DOHH2 (cell line): ENCODE data around the gene LPAR5.

Experiments
- H3F3A ChIP-seq: fragments of 200-600 bp; sonication (generic), shearing (Covaris generic); 2 replicates; pipeline ENCODE4 v1.6.0; 2016; ENCODE audit warnings: antibody characterized with exemption, mild to moderate bottlenecking; ENCODE audit not compliant: control insufficient read depth, insufficient read depth
- H3K27ac ChIP-seq: fragments of 200-600 bp; sonication (generic); 2 replicates; pipeline ENCODE4 v1.5.1; 2014; ENCODE audit warnings: low read depth, mild to moderate bottlenecking, low read length, moderate library complexity
- H3K27me3 ChIP-seq: fragments of 200-600 bp; sonication (generic); 2 replicates; pipeline ENCODE4 v1.6.1; 2014; ENCODE audit warnings: mild to moderate bottlenecking, low read length, mixed read lengths; ENCODE audit not compliant: control insufficient read depth
- H3K36me3 ChIP-seq: fragments of 200-600 bp; sonication (generic); 2 replicates; pipeline ENCODE4 v1.6.1; 2014; ENCODE audit warnings: mild to moderate bottlenecking, low read length, moderate library complexity, mixed read lengths; ENCODE audit not compliant: control insufficient read depth
- H3K4me1 ChIP-seq: fragments of 200-600 bp; sonication (generic); 2 replicates; pipeline ENCODE4 v1.6.1; 2014; ENCODE audit warnings: mild to moderate bottlenecking, low read length, mixed read lengths; ENCODE audit not compliant: control insufficient read depth
- H3K4me2 ChIP-seq: fragments of 200-600 bp; sonication (generic); 2 replicates; pipeline ENCODE4 v1.6.0; 2014; ENCODE audit warnings: mild to moderate bottlenecking, low read length, moderate library complexity
- H3K4me3 ChIP-seq: fragments of 200-600 bp; sonication (generic); 2 replicates; pipeline ENCODE4 v1.5.1; 2014; ENCODE audit warnings: mild to moderate bottlenecking, low read length, mixed read lengths
- H3K79me2 ChIP-seq: fragments of 200-600 bp; sonication (generic); 2 replicates; pipeline ENCODE4 v1.6.1; 2014; ENCODE audit warnings: mild to moderate bottlenecking, low read length, mixed read lengths; ENCODE audit not compliant: control insufficient read depth
- H3K9me2 ChIP-seq: fragments of 200-600 bp; sonication (generic); replicated peaks from 2 replicates; pipeline ENCODE4 v1.6.1; 2014; ENCODE audit warnings: mild to moderate bottlenecking, low read length, mixed read lengths; ENCODE audit not compliant: control insufficient read depth
- H3K9me3 ChIP-seq: fragments of 200-600 bp; sonication (generic); 2 replicates; pipeline ENCODE4 v1.6.1; 2014; ENCODE audit warnings: antibody characterized with exemption, low read length, mixed read lengths; ENCODE audit not compliant: control insufficient read depth, insufficient read depth
- H4K20me1 ChIP-seq: fragments of 200-600 bp; sonication (generic); 2 replicates; pipeline ENCODE4 v1.6.0; 2014; ENCODE audit warnings: low read depth, mild to moderate bottlenecking, antibody characterized with exemption, low read length, moderate library complexity; ENCODE audit not compliant: control insufficient read depth, insufficient read depth
- EZH2phosphoT487 ChIP-seq: fragments of 200-600 bp; sonication (generic); IDR thresholded peaks from 2 replicates; pipeline ENCODE4 v1.6.1; 2017; ENCODE audit warnings: borderline replicate concordance, mild to moderate bottlenecking, antibody characterized with exemption, low read length, moderate library complexity, mixed read lengths
- TF ChIP-seq, protein P1 (sequence below): fragments of 200-600 bp; sonication (generic); IDR thresholded peaks from one replicate; pipeline ENCODE4 v1.5.1; 2014; ENCODE audit warnings: antibody characterized with exemption, mild to moderate bottlenecking, low read depth, low read length; ENCODE audit not compliant: poor library complexity, severe bottlenecking

The LPAR5 gene

DNA sequence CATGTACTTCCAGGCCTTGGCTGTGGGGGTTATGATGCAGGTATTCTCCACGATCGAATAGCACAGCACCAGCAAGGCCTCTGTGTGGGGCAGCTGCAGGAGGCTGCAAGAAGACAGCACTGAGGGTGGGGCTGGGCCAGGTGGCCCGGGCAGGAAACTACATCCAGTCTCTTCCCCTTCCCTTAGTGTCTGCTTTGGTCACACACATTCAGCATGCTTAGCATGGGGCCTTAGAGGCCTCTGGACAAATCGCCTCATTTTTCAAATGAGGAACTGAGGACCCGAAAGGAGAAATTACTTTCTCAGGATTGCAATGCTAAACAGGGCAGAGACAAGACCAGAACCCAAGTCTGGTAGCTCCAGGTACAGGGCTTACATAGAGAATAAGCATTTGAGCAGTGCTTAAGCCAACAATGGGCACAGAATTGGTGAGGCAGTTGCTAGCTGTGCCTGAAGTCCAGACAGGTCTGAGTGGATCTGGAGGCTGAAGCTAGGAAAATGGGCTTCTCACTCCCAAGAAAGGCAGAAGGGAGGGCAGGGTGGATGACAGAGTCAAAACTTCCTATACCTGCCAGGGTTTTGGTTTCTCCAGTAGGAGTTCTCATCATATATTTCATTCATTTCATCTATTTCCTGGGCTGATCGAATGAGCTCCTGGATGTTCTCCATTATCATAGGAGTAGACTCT lies 8.0 kb upstream of the LPAR5 start:
- Histone ChIP-seq H3K4me1 (peaks cover 65% of the 10 kb centered on the region), H3K36me3 (peaks cover 25% of the 10 kb centered on the region), H3K27me3 (no peaks in the 10 kb centered on the region), H3K4me3 (peak overlapping the region; percentile 77), H3K9me2 (no peaks in the 10 kb centered on the region), H3K79me2 (peaks cover 12% of the 10 kb centered on the region), H4K20me1 (no peaks in the 10 kb centered on the region), H3K27ac (peak overlapping the region; percentile 97), H3K9me3 (no peaks in the 10 kb centered on the region), H3F3A (peaks cover 21% of the 10 kb centered on the region), H3K4me2 (peak overlapping the region; percentile 94)
- TF ChIP-seq, protein P1, sequence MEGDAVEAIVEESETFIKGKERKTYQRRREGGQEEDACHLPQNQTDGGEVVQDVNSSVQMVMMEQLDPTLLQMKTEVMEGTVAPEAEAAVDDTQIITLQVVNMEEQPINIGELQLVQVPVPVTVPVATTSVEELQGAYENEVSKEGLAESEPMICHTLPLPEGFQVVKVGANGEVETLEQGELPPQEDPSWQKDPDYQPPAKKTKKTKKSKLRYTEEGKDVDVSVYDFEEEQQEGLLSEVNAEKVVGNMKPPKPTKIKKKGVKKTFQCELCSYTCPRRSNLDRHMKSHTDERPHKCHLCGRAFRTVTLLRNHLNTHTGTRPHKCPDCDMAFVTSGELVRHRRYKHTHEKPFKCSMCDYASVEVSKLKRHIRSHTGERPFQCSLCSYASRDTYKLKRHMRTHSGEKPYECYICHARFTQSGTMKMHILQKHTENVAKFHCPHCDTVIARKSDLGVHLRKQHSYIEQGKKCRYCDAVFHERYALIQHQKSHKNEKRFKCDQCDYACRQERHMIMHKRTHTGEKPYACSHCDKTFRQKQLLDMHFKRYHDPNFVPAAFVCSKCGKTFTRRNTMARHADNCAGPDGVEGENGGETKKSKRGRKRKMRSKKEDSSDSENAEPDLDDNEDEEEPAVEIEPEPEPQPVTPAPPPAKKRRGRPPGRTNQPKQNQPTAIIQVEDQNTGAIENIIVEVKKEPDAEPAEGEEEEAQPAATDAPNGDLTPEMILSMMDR, result no peak
- no peak for TF ChIP-seq EZH2phosphoT487

DNA sequence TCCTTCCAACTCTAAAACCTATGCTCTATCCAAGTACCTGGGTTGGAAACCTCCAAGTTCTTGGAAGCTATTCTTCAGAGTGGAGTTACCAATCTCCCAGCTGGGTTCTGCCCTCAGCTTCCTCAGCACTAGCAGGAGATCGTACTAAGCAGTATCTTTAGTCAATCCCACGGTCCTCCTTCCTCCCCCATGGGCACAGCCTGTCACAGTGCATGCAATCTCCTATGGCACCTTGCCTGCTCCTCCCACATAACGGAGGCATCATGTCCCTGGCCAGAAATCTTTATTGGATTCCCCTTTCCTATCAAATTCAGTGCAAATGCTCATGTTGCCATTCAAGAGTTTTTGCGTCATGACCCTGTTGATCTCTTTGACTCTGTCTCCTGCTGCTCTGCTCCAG lies 5.4 kb upstream of the LPAR5 start:
- TF ChIP-seq EZH2phosphoT487, result no peak
- TF ChIP-seq, protein P1, result no peak
- Histone ChIP-seq H3F3A (peaks cover 24% of the 10 kb centered on the region), H3K9me3 (no peaks in the 10 kb centered on the region), H4K20me1 (no peaks in the 10 kb centered on the region), H3K27me3 (no peaks in the 10 kb centered on the region), H3K79me2 (peaks cover 3% of the 10 kb centered on the region), H3K36me3 (peaks cover 7% of the 10 kb centered on the region), H3K4me3 (no peak overlapping the region), H3K4me2 (no peak overlapping the region), H3K27ac (no peak overlapping the region), H3K4me1 (peaks cover 76% of the 10 kb centered on the region), H3K9me2 (no peaks in the 10 kb centered on the region)

DNA sequence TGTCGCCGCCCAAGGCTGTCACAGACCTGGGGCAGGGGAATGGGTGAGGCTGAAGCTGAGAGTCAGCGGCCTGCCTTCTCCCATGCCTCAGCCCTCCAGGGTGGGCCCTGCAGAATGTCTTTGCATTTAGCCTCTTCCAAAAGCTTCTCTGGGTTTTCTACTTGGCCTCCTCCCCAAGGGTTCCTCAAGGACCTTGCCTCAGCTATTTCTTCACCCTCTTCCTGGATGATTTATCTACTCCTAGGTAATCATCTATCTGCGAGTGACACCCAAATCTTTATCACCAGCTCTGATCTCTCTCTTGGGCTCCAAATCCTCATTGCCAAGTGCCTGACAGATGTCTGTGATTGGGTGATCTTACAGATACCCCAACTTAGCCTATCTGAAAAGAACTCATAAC lies 4.7 kb upstream of the LPAR5 start:
- peaks cover 7% of the 10 kb centered on the region for H3K79me2 ChIP-seq
- no peak overlapping the region for H3K4me3 ChIP-seq
- no peaks in the 10 kb centered on the region for H3K27me3 ChIP-seq
- no peak for TF ChIP-seq EZH2phosphoT487
- TF ChIP-seq, protein P1, result no peak
- H3K9me2 ChIP-seq, result no peaks in the 10 kb centered on the region
- H3K9me3 ChIP-seq, result no peaks in the 10 kb centered on the region
- H3F3A ChIP-seq, result peaks cover 24% of the 10 kb centered on the region
- H3K4me2 ChIP-seq, result no peak overlapping the region
- H4K20me1 ChIP-seq, result no peaks in the 10 kb centered on the region
- no peak overlapping the region for H3K27ac ChIP-seq
- peaks cover 7% of the 10 kb centered on the region for H3K36me3 ChIP-seq
- peaks cover 78% of the 10 kb centered on the region for H3K4me1 ChIP-seq
